AG09309 (cell line): Measurements from ENCODE around the gene TEX261.

Source experiments
- DNase-seq: peaks from one replicate; pipeline ENCODE4 v3.0.0-alpha.2; 2010; ENCODE audit warnings: low read depth
- H3K4me3 ChIP-seq: 2 replicates; pipeline ENCODE4 v1.5.1; 2011; ENCODE audit warnings: mild to moderate bottlenecking, low read depth, low read length, moderate library complexity; ENCODE audit not compliant: control insufficient read depth
- CTCF ChIP-seq: IDR thresholded peaks from 2 replicates; pipeline ENCODE4 v1.5.1; 2011; ENCODE audit warnings: mild to moderate bottlenecking, low read depth, low read length, inconsistent platforms; ENCODE audit not compliant: insufficient read depth, control insufficient read depth; ENCODE audit errors: missing control alignments

The TEX261 gene

GRCh38 chr2:70944111-70944690 lies 50.5 kb downstream of the TEX261 start:
- no peak overlapping the region for H3K4me3 ChIP-seq
- TF ChIP-seq CTCF: no peak
- DNase-seq: no peak

GRCh38 chr2:70943205-70943871 lies 51.3 kb downstream of the TEX261 start:
- no peak overlapping the region for H3K4me3 ChIP-seq
- DNase-seq: no peak
- TF ChIP-seq CTCF: no peak

- no peak overlapping the region for H3K4me3 ChIP-seq
- no peak for TF ChIP-seq CTCF
- no peak for DNase-seq
Measured at GRCh38 chr2:70942396-70943204, 52.1 kb downstream of the TEX261 start.

DNA sequence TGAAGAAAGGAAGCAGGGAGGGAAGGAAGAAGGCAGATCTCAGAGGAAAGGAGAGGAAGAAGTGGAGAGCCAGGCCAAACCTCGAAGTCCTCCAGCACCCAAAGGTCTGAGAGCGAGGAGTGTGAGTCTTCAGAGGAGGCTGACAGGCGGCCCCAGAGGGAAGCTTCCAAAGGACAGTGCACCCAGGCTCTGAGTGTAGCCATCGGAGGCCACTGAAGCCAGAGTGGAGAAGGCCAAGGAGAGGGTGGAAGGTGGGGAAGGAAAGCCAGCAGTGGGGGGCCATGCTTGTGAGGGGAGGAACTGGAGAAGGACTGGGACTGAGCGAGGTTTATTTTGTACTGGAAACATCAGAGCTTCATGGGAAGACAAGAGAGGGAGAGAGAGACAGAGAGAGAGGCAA lies 53.0 kb downstream of the TEX261 start:
- no peak for TF ChIP-seq CTCF
- H3K4me3 ChIP-seq: no peak overlapping the region
- no peak for DNase-seq

GRCh38 chr2:70941186-70941585 lies 53.5 kb downstream of the TEX261 start:
- no peak overlapping the region for H3K4me3 ChIP-seq
- no peak for DNase-seq
- no peak for TF ChIP-seq CTCF

- no peak overlapping the region for H3K4me3 ChIP-seq
- DNase-seq: no peak
- no peak for TF ChIP-seq CTCF
Measured at GRCh38 chr2:70939839-70940580, 54.7 kb downstream of the TEX261 start.
